HG03571 (cell line): ENCODE data around the gene SALL4.
"Not testable (repeated sequence)": the region's sequence is repeated elsewhere in the genome, so short reads cannot be mapped to it uniquely, and the experiment has no call there.

Experiments used
- ATAC-seq: cut with Tn5 transposase; IDR thresholded peaks from one replicate; pipeline ENCODE4 v1.9.1; 2021; ENCODE audit not compliant: unreplicated experiment

Gene SALL4

DNA sequence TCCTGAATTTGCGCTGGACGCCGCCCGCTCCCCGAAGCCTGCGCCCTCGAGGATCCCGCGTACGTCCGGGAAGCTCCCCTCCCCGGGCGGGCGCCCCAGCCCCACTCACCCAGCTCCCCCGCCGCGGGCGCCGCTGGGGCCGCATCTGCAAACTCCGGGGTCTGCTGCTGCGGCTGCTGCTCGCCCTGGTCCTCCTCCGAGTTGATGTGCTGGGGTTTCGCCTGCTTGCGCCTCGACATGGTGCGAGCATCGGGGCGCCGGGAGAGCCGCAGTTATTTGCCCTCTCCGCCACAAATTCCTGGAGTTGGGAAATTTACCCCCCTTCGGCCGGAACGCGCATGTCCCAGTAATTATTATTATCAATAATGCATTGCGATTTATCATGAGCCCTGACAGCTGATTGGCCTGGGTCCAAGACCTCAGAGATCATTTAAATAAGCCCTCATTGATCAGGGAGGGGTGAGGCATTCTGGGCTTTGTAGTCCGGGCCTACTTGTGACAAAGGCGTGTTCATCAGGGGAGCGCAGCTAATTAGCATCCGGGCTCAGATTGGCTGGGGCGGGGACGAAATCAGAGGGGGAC lies at the start of gene SALL4:
SALL4 (minus strand) TSS at position 352 of the 582 bp plus-strand sequence; CDS start at position 239, 113 bp downstream.
- ATAC-seq = no peak

DNA sequence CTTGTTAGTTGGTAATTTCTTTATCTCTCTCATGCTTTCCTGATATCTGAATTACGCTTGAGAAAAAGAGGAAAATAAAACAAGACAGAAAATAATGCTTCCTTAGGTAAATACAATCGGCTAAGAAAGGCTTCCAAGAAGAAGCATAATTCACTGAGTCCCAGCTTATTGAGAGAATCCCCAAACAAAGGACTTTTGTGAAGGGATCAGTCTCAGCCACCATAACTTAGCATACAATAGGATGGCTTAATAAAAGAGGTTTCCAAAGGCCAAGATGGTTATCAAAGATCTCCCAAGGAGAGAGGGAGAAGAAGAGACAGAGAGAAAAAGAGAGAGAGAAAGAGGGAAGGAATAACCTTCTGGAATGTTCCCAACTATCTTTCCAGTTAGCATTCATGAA lies 46.0 kb upstream of the SALL4 start:
- ATAC-seq = no peak

DNA sequence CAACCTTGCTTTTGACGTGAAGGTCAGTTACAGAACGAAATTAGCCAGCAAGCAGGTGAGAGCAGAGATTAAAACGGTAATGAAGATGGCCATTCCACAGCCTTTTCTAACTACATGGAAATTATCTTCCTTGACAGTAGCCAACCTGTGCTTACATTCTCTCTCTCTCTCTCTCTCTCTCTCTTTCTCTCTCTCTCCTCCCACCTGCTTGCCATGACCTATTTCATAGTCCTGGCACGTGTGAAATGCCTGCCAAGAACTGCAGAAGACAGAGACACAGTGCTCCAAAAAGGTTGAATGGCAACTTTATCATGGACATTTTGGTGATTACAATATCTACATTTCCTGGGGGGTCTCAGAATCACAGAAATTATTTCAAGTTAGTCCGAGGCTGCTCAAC lies 38.5 kb upstream of the SALL4 start:
- no peak for ATAC-seq

DNA sequence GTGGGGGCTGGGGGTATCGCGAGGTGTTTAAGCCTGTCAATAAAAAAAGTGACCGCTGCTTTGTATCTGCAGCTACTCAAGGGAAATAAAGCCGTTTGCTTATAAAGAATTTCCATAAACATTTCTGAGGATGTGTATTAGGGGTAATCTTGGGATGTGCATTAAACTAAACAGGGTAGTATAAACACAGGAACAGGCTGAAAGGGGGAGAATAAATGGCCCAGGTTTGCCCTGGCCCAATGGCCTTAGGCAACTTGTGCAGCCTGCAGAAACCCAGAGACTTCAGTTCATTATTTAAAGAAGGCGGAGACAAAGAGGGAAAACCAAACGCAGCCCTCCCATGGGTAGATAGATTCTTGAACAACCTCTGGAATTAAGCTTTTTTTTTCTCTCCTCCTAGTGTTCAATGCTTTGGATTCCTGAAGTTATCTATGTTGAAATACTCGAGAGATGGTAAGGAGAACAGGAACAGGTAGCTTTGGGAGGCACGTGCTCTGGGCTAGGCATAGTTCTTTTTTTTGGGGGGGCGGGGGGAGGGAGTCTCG lies 35.6 kb upstream of the SALL4 start:
- no peak for ATAC-seq

DNA sequence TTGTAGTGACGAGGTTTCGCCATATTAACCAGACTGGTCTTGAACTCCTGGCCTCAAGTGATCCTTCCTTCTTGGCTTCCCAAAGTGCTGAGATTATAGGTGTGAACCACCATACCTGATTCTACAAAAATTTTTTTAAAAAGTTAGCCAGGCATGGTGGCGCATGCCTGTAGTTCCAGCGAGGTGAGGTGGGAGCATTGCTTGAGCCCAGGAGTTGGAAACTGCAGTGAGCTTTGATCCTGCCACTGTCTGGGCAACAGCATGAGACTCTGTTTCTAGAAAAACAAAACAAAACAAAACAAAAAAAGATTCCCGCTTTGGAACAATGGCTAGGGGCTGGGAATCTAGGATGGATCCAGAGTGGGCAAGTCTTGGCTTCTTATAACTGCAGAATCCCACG lies 35.1 kb upstream of the SALL4 start:
- ATAC-seq = no peak

DNA sequence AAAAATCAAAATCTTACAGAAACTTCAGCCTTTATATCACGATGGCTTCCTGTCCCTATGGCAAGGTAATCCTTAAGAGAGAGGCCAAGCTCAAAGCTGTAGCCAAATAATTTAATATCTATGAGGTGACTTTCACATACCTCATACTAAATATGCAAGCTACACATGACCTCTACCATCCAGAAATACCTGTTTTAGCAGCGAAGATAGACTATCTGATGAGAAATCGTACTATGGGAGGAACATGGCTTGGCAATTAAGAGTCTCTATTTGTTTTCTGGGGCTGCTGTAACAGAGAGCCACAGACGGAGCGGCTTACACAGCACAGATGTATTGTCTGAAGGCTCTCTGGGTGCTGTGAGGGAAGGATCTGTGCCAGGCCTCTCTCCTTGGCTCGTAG lies 31.0 kb upstream of the SALL4 start:
- no peak for ATAC-seq

DNA sequence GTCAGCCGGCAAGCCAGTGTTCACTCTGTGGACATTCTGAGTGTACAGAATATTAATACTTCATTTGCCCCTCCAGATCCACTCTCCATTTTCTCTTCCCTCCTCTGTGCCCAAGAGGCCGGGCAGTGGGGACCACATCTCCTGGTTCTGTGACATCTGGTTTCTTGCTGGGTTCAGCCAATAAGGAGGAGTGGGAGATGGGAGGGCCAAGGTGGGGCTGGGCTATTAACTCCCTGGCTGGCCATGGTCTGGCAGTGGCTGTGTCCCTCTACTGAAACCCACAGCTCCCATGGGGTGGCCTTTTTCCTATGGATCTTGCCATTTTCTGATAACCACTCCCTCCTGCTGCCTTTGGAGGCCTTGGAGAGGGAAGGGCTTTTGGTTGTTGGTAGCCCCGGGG lies 30.0 kb upstream of the SALL4 start:
- ATAC-seq = no peak

DNA sequence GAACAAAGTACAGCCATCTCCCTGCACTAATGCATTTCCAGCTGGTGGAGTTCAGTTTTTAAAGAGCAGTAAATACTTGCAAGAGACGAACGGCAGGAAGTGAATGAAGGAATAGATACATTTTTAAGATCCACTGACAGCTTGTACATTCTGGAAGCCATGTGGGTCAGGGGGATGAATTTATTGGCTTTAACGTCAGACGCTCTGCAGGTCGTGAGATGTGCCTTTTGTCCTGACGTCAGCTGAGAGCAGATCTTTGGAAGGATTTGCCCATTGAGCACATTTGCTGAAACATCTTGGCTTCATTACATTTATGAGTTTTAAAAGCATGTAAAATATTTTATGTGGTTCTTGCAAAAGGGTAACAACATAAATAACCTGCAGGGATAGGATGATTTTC lies 29.5 kb upstream of the SALL4 start:
- no peak for ATAC-seq

DNA sequence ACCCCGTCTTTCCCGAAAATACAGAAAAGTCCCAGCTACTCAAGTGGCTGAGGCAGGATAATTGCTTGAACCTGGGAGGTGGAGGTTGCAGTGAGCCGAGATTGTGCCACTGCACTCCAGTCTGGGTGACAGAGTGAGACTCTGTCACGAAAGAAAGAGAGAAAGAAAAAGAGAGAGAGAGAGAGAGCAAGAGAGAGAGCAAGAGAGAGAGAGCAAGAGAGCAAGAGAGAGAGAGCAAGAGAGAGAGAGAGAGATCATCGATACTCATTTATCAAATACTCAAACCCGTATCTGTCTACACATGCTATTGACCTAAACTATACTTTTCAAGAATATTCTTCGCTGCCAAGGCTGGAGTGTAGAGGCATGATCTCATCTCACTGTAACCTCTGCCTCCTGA lies 28.2 kb upstream of the SALL4 start:
- no peak for ATAC-seq

DNA sequence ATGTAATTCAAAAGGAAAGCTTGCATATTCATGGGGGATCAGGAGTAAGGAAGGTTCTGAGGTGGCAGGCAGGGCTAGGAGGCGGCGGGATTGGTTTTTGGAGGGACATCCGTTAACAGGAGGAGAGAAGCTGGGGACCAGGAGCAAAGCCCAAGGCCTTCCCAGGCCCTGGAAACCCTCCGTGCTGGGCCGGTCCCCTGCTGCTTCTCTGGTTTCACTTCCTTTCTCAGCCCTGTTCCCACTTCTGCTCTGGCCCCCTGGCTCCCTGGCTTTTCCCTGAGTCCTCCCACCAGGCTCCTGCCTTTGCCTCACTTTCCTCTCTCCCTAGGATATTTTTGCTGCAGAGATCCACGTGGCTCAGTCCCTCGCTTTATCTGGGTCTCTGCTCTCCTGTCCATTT lies 26.4 kb upstream of the SALL4 start:
- no peak for ATAC-seq

DNA sequence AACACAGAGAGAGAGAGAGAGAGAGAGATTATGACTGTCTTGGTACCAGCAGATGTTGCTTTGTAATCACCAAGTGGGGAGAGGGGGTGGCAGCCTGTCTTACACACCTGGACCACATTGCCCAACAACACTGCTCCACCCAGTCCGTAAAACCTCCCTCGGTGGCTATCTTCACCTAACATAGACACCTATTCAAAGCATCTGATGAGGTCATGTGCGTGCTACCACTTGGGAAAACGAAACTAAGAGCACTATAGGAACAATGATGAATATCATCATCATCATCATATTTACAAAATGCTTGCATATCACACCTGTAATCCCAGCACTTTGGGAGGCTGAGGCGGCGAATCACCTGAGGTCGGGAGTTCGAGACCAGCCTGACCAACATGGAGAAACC lies 24.1 kb upstream of the SALL4 start:
- no peak for ATAC-seq

DNA sequence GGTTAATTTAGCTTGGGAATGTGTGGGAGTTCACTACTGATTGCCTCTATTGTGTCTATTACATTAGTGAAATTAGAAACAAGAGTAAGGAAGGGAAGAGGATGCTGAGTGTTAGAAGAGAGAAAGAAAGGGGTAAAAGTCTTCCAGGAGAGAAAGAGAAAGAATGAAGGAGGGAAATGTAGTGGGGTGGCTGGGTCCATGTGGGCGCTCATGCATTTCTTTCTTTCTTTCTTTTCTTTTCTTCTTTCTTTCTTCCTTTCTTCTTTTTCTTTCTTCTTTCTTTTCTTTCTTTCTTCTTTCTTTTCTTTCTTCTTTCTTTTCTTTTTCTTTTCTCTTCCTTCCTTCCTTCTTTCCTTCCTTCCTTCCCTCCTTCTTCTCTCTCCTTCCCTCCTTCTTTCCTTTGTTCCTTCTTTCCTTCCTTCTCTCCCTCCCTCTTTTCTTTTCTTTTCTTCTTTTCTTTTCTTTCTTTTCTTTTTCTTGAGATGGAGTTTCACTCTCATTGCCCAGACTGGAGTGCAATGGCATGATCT lies 16.2 kb upstream of the SALL4 start:
- no peak for ATAC-seq

DNA sequence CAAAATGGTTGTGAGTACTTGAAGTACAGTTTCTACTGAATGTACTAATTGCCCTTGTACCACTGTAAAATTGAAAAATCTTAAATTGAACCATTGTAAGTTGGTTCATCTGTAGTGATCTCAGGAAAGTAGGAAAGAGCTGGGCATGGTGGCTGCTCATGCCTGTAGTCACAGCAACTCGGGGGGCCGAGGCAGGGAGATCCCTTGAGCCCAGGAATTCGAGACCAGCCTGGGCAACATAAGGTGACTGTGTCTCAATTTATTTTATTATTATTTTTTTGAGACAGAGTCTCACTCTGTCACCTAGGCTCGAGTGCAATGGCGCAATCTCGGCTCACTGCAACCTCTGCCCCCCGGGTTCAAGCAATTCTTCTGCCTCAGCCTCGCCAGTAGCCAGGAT lies 14.5 kb upstream of the SALL4 start:
- ATAC-seq = not testable (repeated sequence)

DNA sequence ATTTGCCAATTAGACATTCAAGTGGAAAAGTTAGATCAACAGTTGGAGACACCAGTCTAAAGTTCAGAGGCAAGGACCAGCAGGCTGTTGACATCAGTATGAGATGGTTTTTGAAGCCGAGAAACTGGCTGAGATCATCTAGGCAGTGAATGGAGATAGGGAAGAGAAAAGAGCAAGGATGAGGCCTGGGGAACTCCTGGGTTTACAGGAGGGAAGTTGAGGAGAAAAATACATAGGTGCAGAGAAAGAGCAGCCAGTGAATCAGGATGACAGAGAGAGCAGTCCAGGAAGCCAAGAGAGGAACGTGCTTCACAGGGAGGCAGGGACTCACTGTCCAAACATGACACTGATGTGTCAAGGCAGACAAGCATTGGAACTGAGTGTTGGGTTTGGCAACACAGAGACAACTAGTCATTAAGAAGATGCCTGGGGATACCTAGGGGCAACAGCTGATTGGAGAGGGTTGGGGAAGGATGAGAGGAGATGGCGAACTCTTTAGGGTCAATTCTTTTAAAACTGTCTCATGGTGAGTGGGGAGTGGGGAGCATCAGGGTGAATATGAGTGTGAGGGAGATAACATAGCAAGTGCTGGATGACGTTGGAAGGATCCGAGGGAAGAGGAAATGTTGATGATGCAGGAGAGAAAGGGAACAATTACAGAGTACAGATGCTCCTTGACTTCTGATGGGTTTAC lies 13.2 kb upstream of the SALL4 start:
- ATAC-seq = no peak

DNA sequence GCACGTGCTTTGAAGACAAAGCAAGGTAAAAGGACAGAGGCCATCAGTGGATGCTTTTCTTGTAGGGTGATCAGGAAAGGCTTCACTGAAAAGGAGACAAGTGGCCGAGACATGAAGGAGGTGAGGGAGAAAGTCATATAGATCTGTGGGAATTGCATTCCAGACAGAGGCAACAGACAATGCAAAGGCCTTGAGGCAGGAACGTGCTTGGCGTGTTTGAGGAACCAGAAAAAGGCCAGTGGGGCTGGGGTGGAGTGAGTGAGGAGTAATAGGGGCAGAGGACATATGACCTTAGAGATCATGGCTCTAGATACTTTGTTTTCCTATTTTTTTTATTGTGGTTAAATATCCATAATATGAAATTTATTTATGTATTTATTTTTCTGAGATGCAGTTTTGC lies 10.5 kb upstream of the SALL4 start:
- ATAC-seq = no peak

DNA sequence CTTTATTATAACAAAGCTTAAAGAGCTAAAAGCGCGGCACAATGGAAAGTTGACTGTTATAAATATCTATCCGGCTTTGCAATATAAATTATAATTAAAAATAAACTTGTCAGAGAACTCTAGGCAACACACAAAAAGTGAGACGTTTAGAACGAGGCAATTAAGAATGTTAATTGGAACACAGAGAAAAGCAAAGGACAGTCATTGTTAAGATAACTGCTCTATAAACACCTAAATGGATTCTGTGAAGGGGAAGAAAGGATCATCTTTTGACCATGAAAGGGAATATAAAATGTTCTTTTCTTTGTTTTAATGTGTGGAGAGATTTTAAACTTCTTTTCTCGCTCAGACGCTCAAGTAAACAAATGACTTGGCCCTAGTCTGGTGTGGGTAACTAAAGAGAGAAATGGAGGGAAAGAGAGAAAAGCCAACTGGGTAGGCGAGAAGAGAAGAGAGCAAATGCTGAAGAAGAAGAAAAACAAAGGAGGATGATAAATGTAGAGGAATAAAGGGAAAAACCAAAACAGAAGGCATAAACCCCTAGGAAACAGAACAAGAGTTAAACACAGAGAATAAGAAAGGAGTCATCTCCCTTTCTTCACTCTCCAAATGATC lies 9.3 kb upstream of the SALL4 start:
- ATAC-seq = no peak

DNA sequence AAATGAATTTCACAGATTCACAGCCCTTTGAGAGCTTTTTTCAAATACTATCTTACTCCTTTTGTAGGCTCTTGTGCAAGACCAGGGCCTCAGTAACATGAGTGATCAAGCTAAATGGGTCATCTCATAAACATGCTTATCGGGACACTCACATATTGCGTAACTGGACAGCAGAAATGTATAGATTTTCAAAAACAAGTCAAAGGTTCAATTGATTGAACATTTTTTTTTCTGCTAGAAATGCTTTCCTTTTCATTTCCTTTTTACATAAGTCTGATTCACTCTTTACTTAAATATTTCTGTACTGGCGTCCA lies 8.7 kb upstream of the SALL4 start:
- no peak for ATAC-seq

DNA sequence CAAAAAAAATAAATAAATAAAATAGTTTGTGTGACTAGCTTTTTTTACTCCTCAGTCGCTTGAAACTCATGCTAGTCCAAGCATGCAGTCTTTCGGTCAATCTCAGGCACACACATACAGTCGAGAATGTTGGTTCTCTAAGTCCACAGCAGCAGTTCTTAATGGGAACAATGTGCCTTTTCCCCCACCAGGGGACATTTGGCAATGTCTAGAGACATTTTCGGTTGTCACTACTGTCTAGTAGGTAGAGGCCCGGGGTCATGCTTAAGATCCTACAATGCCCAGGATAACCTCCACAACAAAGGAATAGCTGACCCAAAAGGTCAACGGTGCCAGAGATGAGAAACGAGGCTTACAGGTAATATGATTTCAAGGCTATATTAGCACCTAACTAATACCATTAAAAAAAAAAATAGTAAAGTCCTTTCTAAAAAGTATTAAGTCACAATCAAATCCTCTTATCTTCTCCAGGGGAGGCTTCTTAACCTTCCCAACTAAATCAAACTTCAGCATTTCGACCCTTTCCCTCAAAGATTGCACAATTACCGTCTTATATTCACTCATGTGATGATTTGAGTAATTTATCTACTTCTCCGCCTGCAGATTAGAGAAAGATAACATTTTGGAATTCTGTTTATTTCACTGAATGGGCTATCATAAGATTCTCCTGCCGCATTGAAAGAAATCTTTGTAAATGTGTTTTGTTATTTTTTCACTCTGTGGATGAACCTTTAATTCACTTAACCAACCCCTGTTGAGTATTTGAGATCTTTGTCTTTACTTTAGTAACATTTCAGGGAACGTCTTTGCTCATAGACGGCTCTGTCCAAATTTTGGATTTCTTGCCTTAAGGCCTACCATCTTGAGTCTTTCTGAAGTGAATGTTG lies 8.1 kb upstream of the SALL4 start:
- ATAC-seq = no peak

DNA sequence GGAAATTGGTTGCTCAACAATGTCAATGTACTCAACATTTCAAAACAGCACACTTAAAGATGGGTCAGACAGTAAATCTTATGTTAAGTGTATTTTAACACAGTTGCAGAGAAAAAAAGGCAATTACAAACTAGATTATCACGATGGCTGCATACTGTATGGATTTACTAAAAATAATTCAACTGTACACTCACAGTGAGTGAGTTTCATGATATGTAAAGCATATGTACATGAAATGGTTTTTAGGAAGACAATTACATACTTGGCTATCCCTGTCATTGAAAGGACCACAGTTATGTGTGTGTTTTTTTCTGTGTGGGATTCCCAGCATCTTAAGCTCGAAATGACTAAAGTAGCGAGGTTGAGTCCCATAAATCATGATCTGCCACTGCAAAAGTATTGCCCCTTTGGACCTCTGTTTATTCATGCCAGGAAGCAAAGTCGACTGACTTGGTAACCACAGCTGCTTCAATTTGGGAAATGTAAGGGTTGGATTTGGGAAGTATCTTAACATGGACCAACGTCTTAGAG lies 5.5 kb upstream of the SALL4 start:
- ATAC-seq = no peak

DNA sequence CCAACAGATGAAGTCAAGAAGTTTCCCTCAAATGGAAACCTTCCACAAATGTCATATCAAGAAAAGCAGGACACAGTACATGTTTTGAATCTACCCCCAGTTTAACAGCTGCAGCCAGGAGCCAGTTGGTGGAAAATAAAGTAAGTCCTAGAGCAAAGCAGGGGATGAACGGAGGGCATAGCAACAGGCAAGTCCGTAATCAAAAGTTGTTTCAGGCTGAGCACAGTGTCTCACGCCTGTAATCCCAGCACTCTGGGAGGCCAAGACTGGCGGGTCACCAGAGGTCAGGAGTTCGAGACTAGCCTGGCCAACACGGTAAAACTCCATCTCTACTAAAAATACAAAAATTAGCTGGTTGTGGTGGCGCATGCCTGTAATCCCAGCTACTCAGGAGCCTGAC lies 2.4 kb upstream of the SALL4 start:
- no peak for ATAC-seq
